ENCODE measurements around the gene CPVL.

The CPVL gene

DNA sequence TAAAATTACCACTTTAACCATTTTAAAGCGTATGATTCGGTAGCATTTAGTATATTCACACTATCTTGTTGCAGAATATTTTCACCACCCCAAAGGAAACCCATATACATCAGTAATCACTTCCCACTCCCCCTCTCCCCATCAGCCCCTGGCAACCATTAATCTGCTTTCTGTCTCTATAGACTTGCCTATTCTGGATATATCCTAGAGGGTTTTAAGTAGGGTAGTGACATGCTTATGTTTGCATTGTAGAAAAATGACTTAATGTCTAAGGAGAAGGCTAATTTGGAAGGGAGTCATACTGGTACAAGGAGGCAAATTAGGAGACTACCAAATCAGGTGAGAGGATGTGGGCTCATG is 145.6 kb downstream of the CPVL start:
- no peak for DNase-seq (ENCODE audit: low spot score)

DNA sequence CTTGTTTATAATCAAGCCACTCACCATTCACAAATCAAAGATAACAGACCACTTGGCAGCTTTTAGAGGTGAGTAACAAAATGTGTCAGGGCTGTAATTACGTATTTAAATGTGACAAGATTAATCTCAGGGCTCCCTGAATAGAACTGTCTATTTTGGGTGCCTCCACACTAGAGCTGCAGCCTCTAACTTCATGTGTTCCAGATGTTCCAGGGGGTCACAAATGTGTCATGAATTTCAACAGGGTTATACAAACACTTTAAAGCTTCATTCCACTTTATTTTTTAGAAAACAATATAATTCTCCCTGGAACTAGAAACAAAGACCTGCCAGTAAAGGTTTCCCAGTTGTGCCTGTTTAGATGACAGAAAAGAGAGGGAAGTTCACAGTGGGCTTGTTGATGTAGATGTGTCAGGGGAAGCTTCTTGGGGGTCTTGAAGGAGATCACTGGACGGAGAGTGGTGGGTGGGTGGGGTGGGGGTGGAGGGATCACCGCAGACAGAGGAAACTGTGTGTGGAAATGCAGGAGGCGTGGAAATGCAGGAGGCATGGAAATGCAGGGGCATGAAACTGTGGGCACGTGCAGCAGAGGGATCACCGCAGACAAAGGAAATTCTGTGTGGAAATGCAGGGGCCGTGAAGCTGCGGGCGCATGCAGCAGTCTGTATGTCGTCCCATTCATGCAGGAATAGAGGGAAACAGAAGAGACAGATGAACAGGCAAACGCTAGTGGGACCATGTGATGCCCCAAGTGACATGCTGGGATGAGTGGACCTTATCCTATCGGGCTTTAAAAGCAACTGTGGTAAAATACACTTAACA is 146.2 kb downstream of the CPVL start:
- no peak for DNase-seq (ENCODE audit: low spot score)

DNA sequence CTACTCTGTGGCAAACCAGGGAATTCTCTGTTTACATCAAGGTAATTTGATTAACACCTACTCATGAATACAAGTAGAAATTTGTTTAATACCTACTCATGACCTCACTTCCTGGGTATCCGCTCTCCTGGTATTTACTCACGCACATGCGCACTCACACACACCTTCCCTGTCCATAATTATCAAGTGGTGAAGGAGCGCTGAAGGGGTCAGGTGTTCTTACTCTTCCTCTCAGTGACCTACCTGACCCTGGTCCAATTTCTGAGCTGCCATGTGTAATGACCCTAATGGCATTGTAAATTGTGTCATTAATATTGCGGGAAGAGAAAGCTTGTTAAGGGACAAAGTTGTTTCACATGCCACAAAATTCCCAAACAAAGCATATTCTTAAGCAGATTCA is 146.9 kb downstream of the CPVL start:
- DNase-seq (ENCODE audit: low spot score), result no peak

DNA sequence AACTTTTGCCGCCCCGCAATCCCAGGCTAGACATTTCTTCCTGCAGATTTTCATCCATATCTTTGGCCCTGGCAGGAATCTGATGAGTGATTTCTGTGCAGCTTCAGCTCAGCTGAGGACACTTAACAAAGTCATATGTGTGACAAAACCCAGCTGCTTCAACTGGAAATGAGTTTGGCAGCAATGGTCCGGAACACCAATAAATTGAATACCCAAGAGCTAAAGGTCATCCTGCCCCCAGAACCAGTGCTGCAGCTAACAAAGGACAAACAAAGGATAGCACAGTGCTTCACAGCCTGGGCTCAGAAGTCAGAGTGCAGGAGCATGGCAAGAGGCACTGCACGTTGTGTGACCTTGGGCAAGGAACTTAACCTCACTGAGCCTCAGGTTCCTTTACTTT is 148.2 kb downstream of the CPVL start:
- DNase-seq (ENCODE audit: low spot score), result no peak

DNA sequence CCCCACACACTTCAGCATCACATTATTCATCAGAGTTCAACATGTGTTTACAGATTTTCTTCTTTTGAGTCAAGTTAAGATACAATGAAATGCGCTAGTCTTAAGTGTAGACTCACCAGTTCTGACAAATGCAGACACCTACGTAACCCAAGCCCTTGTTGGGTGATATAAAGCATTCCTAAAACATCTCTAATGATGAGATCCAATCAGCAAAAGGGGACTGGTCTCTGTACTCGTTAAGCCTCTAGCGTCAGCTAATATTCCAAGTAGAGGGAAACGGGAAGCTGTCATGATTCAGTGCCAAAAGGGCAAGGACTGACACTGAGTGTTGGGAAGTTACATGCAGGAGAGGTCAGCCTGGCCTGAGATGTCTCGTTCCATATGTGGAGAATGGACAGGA is 149.5 kb downstream of the CPVL start:
- no peak for DNase-seq (ENCODE audit: low spot score)

DNA sequence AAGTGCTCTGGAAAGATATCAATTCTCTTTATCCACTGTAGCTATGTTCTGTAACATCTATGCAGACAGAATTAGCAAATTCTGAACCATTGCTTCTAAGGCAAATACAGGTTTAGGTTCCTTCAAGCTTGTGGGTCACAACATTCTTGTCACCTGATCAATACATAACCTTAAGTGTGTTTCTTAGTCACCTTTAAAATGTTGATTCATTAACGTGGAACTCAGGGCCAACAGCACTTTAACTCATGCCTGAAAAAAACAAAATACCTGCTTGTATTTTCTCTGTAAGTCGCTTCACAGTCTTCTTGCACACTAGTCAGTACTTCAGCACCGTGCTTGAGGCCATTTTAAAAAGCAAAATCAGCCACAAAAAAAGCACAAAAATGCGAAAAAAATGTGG is 153.0 kb downstream of the CPVL start:
- DNase-seq (ENCODE audit: low spot score), result no peak

DNA sequence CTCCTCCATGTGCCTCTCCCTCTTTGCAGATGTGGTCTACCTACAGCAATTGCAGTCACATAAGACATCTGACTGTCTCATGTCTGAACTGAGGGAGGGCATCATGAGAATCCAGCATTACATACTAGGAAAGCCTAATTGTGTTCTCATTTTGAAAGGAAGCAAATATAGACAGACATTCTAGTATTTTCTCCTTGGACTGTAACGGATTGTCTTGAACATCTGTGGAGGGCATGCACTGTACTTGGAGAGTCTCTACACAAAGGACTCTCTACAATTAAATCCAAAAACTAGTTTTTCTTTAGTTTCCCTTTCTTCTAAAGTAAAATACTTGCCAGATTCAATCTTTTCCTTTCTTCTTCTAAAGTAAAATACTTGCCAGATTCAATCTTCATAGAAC is 153.5 kb downstream of the CPVL start:
- no peak for DNase-seq (ENCODE audit: low spot score)

DNA sequence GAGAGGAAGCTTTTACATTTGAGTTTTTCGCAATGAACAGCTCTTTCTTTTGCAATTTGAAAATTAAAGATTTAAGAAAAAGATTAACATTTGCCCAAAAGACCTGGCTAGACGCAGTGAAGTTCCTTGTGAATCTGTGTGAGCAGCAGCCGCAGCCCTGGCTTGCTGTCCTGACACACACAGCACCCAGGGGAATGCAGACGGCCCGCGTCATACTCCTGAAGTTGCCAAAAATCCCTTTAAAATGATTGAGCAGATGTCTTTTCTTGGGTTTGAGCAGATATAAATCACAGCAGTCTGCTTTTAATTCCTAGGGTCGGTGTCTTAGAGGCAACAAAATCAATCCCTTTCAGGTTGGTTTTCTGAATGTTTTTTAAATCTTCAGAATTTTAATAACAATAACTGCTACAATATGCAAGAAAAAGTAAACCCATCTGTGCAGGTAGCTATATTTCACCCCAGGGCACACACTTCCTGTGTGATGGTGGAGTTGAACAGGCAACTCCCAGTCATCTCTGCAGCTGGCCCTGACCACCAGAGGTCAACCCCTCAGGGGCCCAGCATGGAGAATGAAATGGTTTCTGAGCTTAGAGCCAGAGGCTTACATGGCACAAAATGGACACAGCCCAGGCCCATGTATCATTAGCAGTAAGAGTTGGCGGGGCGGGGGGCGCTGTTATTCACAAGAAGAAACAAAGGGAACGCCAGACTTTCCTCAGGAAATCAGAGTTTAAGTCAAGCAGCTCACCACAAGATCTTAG is 156.0 kb downstream of the CPVL start:
- DNase-seq (ENCODE audit: low spot score), result no peak

DNA sequence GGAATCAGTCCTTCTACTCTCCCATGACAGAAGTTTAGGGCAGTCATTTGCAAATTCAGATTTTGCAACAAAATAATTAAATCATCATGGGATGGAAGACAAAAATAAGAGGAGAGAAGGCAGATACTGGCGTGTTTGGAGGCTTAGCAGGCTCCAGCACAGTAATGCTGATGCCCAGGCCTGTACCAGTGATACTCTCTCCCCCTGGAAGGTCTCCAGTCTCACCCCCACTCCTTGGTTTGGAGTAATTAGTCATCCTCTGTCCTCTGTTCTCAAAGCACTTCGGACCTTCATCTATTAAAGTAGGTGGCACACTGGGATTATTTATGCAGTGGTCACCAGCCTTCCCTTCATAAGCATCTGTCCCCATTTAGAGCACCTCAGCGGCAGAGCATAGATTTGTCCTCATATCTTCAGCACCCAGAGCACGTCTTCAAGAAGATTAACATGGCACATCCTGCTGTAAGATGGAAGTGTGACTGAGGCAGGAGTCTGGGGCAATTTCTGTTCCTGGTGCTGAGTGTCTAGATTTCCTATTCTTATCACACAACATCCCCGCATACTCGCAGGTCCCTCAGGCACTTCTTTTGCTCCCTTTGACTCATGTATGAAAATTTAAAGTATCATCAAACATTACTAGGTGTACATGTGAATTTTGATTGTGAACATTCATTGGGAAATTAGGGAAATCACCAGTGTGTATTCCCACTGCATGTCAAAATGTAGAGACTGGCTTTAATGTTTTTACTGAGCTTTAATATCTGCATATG is 156.9 kb downstream of the CPVL start:
- no peak for DNase-seq (ENCODE audit: low spot score)

DNA sequence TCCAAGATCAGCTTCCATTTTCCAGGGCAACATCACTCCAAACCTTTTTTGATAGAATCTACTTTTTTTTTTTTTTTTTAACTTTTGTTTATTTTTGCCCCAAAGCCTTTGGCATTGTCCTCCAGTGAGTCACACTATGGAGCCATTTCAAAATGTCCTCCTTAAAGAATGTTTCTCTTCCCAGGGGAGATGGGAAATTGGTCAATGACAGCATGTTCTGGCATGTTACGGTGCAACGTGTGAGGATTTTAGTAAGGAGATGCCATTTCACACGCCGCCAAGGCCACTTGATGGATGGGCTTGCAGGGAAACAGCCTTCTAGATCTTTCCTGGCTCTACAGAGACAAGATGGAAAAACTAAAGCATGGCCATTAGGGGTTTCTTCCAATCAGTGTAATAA is 157.5 kb downstream of the CPVL start:
- DNase-seq (ENCODE audit: low spot score), result no peak

DNA sequence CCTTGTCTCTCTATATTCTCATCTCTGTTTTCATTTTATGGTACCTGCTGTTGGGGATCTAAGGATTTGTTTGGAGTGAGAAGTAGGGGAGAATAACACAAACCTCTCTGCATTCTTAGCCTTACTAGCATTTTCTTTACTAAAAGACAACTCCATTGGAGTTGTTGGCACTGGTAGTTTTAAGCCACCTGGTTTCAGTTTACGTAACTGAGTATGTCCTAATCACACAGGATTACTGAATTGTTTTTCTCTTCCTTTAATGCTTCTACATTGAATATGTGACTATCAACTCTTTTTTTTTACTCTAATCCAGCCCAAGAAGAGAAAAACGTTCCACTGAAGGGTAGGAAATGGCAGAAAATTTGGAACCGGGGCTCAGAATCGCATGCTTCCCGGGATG is 158.2 kb downstream of the CPVL start:
- DNase-seq (ENCODE audit: low spot score), result no peak

DNA sequence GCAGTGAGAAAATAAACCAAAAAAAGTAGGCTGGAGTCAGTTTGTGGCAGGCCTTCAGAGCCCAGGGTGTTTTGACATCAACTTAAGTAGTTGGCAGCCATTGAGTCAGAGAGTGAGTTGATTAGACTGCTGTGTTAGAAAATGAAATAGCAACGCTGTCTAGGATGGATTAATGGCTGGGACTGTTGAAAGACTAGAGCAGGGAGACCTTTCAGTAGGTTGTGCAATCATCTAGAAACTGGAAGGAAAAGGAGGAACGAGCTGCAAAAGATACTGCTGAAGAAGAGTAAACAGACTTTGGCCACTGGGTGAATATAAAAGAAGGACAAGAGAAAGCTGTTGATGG is 159.6 kb downstream of the CPVL start:
- DNase-seq (ENCODE audit: low spot score), result no peak

DNA sequence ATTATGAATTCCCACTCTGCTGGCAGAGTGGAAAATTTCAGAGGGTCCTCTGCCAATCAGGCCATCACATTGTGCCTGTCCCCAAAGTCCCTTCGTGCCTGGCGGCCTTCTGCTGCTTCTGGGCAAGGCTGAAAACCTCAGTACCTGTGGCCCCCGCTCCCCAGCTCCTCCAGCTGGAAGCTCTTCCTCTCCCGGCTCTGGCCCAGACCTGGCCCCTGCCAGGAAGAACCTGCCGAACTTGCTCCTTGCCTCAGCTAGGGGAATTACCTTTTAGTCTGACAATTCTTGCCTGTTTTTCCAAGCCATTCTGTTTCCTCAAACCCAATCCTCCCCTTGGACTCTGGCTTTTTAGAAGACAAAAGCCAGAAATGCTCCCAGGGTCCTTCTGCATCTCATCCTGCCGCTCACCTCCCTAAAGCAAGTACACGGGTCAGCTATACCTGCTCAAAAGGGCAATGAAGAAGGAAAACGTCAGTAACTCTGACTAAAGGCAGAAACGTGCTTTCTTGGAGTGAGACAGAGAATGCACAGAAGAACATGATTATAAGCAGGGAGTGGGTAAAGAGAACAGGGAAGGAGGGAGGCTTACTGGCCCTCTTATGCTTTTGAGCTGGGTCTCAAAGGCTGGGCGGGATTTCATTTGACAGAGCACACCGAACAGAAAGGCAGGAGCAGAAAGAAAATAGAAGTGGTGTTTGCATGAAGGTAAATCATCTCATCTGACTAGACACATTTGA is 160.1 kb downstream of the CPVL start:
- no peak for DNase-seq (ENCODE audit: low spot score)

DNA sequence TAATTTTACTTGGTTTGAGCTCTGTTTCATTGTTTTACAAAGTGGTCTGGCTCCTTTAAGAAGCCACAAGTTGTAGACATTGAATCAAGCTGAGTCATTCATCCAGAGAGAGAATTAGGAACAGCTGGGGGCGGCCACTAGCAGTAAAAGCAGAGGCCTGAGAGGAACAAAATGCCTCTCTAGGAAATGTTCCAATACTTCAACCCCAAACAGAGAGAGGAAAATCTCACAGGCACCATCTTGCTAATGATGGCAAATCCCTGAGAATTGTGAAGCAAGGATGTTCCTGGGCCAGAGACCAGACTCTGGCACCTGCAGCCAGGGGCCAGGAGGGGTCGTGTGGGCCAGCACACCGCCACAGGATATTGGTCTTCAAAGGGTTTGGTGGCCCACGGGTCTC is 161.7 kb downstream of the CPVL start:
- no peak for DNase-seq (ENCODE audit: low spot score)

DNA sequence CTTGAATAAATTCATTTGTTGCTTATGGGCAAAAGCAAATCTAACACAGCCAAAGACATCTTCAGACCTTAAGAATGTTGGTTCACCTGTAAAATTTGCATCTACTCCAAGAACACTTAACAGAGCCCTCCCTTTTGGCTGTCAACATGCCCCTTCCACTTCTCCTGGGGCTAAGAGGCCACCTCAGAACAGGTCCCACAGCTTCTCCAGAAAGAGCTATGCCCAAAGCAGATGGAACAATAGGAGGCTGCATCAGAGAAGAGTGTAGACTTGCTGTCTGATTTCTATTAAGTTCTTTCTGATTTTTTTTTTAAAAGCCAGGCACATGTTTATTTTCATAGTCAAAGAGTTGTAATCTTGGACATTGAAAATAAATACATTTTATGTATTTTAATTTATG is 162.1 kb downstream of the CPVL start:
- DNase-seq (ENCODE audit: low spot score), result no peak

DNA sequence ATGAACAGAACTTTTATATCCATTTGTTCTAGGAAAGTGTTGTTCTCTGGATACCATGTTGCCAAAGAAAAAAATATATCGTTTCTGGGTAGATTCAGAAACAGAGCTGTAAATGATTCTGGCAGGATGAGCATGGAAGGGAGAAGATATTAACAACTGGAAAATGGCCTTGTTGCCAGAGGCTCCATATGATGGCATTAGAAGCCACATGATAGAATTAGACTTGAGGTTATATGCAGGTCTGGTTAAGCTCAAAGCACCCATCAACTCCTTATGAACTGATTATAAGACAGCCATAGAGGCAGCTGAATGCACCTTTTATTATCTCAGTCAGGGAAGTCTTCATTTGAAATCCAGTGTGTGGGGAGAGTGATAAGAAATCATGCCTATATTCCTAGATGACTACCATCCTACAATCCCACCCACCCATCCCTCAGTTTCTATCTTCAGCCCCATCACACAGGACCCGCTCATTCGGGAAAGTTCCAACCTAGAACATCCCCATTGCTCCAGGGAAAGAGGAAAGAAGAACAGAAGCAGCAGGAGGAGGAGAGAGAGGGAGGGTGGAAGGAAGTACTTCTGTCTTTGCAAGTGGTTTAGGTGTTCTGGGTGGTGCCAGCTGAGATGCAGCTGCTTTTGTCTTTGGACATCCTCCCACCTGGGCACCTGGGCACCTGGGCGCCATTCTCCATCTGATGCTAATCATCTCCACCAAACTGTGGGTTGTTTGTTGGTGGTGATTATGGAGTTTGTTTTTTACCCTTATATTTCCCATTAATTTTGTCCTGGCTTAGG is 162.7 kb downstream of the CPVL start:
- DNase-seq (ENCODE audit: low spot score), result no peak

DNA sequence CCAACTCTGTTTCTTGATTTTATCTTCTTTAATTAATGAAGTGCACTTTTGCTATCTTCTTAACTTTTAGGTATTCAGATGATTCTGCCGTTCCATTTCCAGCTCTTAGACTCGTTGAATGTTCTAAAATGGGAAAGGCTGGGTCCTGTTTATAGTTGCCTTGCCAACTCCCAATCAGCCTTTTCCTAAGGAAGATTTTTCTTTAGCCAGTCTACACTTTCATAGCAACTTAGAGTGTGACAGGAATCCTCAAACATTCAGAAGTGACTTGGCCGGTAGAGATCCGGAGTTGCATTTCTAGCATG is 165.2 kb downstream of the CPVL start:
- no peak for DNase-seq (ENCODE audit: low spot score)

DNA sequence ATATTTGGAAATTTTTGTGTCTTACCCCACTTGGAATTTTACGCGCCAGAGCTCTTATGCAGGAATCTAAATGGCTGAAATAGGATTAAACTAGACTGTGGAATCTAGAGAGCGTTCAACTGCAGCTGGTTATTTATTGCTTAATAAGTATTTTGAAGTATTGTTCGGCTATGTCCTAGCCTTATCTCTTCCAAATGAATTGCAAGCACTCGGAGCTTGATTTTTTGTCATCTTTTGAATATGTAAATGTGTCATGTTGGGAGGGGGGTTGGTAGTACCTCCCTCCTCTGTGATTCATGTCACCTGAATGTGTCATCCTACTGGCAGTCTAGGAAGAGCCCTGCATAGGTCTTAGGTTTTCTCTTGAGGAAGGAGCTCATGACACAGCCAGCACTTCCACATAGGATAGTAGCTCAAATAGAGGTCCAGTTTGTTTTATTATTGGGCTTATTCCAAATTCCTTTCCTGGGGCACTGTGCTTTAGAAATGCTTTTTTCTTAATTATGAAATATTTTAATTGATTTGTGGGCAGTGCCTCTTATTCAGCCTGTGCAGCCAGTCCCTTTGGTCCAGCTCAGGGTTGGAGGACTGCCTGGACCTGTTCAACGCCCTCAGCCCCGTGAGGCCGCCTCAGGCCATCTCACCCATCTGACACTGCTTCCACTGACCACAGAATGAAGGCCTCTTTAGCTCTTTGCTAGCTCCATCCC is 165.7 kb downstream of the CPVL start:
- DNase-seq (ENCODE audit: low spot score), result no peak

DNA sequence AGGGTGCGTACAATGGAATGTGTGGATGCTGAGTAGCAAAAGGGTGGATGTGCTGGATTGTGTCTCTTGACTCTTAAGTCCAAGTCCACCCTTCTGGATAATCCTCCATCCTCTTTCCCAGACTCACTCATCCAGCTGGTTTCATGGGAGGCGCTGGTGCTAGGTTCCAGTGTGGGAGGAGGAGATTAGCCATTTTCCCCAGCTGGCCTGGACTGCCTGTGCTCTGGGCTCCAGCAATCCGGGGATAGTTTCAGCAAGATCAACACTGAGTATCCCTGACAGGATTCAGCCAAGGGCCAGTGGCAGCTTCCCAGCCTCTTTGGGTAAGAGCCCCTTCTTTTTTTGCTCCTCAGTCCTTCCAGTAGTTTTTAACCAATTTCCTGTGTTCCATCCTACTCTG is 166.6 kb downstream of the CPVL start:
- DNase-seq (ENCODE audit: low spot score), result no peak

DNA sequence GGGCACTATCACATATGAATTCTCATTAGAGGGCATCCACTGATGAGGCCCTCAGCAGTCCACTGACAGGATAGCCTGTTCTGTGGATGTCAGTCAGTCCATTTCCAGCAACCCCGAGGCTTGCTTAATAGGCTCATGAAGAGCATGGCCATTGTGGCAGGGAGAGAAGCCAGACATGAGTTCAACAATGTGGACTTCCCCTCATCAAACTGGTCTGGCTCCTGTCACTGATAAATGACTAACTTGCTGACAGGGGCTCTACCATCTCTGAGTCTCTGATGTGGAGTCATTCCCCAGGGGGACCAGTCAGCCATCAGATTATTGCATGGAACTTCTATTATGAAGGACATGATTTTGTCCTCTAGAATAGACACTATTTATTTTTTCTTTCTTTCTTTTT is 168.5 kb downstream of the CPVL start:
- DNase-seq (ENCODE audit: low spot score), result no peak

DNA sequence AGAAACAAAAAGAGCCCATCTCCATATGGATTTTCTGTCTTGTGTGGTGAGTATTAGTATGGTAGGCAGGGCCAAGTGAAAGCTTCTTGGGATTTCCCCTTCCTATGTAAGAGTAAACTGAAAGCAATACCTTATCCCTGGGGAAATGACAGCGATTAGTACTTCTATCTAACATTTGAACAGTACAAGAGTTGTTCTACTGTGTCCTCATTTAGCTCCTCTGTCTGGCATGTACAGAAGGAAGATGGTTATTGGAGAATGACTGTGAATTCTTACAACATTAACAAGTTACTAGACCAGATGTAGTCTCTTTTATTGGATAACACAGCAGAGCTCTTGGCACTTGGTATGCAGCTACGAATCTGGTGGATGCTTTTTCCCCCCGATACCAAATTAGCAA is 170.3 kb downstream of the CPVL start:
- no peak for DNase-seq (ENCODE audit: low spot score)

Data from CD4-positive, alpha-beta T cell treated with Interleukin-15 for 4 hours (primary cell).